GM11168 (cell line): ENCODE results near the gene DYDC1.
"Not testable (repeated sequence)": the region's sequence is repeated elsewhere in the genome, so short reads cannot be mapped to it uniquely, and the experiment has no call there.

Source experiments
- in situ Hi-C: fragments of 300-500 bp; cut with MboI; formaldehyde crosslinking; loops from one replicate; pipeline ENCODE4 v1.12.0; 2022; ENCODE audit warnings: low sequenced_read_pairs; ENCODE audit not compliant: unreplicated experiment

DYDC1 gene

DNA sequence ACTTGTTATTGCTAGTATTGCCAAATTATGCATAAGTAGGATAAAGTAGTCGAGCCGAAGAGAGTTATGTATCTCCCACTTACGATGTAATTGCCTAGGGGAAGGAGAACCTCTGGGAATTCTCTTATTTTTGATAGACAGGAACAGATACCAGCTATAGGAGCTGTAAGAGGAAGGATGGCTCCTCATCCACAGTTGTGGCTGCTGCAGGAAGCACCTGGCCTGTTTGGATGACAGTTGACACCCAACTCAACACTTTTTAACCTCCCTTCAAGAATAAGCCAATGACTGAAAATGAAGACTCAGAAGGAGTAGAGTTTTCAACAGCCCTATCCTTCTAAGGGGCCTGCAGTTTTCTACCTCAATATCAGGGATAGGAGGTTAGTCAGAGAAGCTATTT is 6.3 kb downstream of the DYDC1 start:
- in situ Hi-C loops = no loop called here

DNA sequence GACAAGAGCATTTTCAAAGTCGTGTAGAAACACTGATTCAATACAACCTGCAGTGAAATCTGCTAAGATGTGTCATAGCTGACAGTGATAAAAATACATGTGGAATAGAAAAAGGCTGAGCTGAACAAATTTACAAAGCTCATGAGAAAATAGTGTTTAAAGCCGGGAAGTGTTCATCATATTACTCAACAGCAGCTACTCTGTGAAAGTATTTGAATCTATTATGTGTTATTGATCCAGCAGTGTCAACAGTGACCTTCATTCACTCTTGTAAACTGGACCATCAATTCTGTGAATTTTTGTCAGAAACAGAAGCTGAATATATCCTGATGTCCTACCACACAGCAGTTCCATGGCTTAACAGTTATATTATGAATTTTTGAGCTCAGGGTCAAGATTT is 11.6 kb downstream of the DYDC1 start:
- in situ Hi-C loops = no loop called here

DNA sequence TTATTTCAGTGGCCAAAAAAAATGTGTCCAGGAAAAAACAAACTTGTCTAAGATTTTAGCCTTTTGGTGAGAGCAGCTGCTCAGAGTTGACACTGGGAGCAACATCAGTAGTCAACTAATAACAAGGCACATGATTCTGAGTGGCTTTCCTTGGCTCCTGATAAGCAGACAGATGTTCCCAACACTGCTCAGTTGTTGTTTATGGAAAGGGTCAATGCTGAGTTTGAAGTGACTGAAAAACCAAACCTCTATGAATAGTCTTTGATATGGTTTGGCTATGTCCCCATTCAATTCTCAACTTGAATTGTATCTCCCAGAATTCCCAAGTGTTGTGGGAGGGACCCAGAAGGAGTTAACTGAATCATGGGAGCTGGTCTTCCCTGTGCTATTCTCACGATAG is 12.3 kb downstream of the DYDC1 start:
- in situ Hi-C loops = no loop called here

DNA sequence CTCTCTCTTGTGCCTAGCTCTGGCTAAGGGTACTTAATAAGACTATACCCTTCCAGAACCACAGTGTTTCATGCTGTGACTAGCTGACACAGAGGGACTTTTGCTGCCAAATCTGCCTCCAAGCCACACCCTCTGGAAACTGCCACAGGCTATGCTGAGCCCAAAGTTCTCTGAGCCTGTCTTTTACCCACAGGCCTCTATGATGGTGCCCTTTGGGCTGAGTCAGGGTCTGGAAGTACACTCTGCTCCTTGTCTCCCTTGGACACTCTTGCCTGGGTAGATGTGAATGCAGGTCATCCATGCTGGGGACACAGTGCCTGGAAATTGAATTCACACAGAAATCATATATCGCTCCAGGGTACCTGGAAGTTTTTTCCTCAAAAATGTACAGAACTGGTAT is 22.6 kb downstream of the DYDC1 start:
- in situ Hi-C loops = no loop called here

DNA sequence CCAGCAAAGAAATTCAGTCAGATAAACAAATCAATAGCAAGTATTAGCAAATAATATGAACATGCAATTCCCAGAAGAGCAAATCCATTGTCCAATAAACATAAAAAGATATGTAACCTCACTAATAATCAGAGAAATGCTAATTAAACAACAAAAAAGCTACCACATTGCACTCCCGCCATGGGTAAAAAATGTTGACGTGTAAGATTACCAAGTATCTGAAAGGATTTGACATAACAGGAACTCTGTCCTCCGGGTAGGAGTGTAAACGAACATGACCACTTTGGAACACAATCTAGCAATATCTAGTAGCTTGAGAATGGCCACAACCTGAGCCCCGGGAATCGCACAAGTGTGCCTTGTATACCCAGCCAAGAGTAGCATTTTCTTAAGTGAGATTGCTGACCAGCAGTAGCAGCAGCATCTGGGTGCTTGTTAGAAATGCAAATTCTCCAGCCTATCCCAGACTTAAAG is 31.6 kb downstream of the DYDC1 start:
- in situ Hi-C loops = no loop called here

DNA sequence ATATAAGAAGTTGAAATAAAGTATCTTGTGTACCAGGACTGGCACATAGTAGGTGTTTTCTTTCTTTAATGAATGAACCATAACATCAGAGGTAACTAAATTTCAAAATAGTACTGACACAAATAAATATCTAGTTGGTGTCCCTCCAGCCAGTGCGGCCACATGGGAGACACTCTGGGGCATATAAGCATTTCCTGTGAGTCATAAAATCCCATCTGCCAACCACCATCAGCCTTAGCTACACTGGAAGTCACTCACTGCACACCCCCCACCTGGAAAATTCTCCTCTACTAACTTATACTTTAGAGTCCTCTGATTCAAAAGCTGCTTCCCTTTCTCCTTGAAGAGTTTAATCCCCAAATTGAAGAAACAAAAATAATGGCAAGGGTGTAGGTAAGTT is 32.5 kb downstream of the DYDC1 start:
- in situ Hi-C loops = no loop called here

DNA sequence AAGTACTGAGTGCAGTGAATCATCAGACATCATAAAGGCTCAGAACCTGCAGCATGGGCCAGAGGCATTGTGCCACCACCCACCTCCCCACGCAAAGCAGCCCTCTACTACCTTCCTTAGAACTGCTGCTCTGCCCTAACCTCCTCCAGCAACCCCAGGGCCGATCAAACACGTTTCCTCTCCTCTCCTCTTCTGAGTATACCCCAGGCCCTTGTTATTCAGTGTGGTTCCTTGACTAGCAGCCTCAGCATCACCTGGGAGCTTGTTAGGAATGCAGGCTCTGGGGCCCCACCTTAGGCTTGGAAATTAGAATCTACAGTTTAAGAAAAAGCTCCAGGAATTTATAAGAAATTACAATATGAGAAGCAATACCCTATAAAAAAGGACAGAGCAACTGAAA is 33.2 kb downstream of the DYDC1 start:
- in situ Hi-C loops = no loop called here

DNA sequence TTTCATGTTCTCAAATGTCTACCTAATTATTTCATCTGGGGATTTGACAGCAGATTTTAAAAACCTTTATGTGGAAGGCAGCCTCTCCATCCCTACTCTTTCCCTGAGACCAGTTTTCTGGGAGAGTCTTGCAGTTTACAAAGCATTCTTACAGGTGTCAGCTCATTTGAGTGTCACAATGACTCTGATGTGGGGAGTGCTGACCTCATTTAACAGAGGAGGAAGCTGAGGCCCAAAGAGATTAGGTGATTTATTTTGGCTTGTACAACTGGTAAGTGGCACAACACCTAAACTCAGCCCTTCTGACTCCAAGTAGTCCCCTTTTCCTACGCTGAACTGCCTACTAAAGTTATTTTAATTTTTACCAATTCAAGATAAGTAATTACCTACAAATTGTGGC is 33.8 kb downstream of the DYDC1 start:
- in situ Hi-C loops = no loop called here

DNA sequence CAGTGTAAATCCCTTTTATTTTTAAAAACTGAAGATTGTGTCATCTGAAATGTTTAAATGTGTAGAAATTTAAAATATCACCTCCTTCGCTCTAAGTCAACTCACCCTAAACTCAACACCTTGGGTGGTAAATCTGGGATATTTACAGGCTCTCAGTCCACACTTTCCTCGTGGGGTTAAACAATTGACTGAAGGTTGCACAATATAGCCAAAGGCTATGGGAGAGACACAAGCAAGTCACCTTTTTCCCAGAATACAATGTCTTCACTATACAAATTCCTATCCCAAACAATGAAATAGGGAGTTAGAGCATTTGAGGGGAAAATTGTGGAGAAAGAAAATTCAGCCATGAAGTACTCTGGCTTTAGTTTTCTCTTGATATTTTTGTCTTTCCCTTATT is 34.4 kb downstream of the DYDC1 start:
- in situ Hi-C loops = no loop called here

DNA sequence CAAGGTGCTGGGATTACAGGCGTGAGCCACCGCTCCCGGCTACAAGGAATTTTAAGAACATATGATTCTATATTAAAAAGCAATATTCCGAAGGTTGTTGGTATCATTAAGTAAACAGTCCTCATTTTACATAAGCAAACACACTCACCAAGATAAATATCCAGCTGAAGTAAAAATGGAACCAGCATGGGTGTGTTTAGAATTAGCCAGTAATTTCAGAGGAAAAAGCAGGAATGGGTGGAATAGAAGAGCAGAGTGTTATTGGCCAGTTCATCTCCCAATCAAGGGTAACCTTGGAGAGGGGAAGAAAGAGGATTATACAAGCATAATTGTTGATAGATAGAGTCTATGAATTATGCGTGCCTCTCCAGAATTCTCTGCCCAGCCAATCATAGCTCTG is 35.4 kb downstream of the DYDC1 start:
- in situ Hi-C loops = no loop called here

DNA sequence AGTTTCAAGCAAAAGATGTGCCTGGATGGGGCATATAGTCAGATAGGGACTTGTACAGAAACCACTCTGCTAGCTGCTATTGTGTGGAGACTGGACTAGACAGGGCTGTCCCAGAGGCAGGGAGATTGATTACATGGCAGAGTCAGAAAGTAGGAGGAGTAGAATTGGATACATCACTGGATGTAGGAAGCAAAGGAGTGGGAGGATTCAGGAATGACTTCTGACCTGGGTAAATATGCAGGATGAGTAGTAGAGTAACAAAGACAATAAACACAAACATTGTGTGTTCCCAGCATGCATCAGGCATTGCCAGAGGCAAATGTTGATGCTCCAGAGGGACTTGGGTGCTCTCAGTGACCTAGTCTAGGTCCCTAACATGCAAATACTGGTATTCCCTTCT is 36.2 kb downstream of the DYDC1 start:
- in situ Hi-C loops = no loop called here

DNA sequence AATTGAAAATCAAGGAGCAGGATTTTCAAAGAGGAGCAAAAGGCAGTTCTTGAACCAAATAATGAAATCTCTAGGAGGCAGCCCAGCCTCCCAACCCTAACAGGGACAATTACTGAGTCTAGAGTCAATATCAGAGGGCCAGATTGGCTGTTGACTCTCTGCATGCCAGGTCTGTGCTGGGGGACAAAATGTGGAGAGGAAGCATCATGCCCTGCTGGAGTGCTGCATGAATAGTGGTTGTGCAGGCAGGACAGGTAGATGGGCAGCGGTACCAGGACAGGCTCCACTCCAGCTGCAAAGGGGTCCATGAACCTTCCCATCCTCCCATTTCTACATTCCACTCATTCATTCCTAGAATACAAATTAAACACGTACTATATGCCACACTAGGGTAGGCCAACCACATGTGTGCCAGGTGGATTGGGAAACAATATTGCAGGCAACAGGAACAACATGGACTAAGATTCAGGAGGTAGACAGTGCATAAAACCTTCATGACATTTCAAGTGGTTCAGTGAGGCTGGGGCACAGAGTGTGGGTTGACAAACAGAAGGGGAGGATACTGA is 36.7 kb downstream of the DYDC1 start:
- in situ Hi-C loops = no loop called here

DNA sequence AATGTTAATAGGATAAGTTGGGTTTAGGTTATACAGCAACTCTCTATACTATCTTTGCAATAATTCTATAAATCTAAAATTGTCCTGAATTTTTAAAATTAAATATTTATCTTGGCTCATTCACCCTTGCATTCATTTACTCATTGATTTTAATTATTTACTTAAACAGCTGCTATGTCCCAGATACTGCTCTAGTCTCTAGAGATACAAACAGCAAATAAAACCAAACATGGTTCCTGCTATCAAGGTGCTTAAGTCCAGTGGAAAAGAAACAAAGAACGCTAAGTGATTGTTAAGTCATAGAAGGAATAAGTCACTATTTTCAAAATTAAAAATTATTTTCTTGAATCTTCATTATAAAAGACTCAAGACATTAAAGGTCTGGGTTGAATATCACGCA is 37.2 kb downstream of the DYDC1 start:
- in situ Hi-C loops = no loop called here

DNA sequence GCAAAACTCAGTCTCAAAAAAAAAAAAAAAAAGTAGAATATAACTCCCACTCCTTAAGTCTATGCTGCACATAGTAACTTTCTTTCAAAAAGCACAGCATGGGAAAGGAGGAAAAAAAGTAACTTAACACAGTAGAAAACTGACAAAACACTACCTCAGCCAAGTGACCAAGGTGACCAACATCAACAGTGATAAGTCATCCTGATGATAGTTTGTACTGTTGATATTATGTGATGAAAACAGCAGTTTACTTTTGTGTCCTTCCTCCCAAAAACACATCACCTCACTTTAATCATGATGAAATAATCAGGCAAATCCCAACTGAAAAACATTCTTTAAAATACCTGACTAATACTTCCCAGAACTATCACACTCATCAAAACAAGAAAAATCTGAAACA is 37.8 kb downstream of the DYDC1 start:
- in situ Hi-C loops = no loop called here

DNA sequence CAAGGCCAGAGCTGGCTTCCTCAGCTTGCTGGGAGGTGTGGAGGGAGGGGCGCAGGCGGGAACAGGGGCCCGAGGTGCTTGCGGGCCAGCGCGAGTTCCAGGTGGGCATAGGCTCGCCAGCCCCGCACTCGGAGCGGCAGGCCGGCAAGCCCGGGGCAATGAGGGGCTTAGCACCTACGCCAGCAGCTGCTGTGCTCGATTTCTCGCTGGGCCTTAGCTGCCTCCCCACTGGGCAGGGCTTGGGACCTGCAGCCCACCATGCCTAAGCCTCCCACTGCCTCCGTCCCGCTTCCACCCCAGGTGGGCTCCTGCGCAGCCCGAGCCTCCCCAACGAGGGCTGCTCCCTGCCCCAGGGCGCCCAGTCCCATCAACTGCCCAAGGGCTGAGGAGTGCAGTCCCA is 41.2 kb downstream of the DYDC1 start:
- in situ Hi-C loops = no loop called here

DNA sequence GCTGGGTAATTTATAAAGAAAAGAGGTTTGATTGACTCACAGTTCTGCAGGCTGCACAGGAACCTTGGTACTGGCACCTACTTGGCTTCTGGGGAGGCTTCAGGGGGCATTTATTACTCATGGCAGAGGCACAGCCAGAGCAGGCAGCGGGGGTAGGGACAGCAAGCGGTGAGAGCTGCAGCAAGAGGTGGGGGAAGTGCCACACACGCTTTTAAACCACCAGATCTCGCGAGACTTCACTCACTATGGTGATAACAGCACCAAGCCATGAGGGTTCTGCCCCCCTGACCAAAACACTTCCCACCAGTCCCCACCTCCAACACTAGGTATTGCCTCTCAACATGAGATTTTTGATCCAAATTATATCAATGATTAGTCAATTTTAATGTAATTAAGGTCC is 43.0 kb downstream of the DYDC1 start:
- in situ Hi-C loops = no loop called here

DNA sequence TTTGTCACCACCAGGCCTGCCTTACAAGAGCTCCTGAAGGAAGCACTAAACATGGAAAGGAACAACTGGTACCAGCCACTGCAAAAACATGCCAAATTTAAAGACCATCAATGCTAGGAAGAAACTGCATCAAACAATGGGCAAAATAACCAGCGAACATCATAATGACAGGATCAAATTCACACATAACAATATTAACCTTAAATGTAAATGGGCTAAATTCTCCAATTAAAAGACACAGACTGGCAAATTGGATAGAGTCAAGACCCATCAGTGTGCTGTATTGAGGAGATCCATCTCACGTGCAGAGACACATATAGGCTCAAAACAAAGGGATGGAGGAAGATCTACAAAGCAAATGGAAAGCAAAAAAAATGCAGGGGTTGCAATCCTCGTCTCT is 50.6 kb downstream of the DYDC1 start:
- in situ Hi-C loops = not testable (repeated sequence)

DNA sequence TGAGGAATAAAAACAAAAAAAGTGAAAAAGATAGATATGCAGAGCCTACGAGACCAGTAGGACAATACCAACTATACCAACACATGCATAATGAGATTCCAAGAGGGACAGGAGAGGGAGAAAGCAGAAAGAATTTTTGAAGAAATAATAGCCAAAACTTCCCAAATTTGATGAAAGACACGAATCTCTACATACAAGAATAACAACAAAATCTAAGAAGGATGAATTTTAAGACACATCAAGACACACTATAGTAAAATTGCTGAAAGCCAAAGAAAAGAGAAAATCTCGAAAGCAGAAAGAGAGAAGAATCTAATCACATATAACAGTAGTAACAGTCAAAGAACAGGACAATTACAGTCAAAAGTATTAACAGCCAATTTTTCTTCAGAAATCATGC is 59.6 kb downstream of the DYDC1 start:
- in situ Hi-C loops = no loop called here

DNA sequence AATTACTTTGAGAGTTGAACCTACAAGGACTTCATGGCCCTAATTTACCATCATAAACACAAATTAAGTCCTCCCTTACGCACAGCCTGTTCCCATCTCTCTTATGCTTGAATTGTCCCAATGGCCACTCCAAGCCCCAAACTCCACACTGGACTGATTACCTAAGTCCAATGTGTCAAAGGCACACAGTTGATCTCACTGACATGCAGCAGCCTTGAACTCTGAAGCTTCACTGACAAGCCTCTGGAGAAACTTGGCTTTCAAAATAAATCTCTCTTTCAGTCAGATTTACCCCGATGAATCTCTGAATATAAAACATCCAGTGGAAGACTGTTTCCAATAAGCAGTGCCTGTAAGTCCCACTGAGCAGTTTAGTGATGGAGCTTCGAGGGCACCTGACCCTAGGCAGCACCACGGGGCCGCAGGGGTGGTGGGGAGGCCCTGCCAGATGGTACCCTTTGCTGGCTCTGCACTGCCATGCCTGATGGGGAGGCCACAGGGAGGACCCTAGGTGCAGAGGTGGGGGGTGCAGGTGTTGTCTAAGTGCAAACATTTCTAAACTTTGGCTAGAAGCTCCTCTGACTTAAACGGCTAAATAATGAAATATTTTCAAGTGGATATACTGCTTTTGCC is 63.8 kb downstream of the DYDC1 start:
- in situ Hi-C loops = no loop called here

DNA sequence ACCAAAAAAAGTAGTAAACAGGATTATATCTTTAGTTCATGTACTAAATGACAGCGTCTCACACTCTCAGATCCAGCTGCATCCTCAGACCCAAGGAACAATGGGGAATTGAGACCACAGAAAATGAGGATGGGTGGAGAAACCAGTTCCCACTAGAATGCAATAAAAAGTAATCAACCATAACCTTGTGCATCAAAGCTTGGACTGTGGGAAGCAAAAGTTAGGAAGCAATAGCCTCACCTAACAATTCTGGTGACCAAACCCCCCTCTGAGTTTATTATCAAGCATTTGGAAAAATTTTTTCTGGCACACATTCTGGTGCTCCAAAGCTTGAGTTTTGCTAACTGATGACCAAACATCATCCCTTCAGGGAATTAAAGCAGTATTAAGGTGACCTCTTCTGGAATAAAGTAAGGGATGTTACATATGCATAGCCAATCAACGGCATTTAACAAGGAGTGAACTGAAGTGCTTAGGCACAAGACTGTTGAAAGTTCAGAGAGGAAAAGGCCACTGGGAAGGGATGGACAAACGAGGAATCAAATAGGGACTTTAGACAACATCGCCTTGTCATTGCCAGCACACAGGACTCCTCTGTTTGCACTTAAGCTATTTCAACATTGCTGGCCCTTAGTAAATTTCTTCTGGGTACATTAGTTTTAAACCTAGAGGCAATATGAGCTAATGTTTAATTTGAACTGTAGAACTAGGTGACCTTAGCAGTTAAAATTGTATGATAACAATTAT is 65.9 kb downstream of the DYDC1 start:
- in situ Hi-C loops = no loop called here

DNA sequence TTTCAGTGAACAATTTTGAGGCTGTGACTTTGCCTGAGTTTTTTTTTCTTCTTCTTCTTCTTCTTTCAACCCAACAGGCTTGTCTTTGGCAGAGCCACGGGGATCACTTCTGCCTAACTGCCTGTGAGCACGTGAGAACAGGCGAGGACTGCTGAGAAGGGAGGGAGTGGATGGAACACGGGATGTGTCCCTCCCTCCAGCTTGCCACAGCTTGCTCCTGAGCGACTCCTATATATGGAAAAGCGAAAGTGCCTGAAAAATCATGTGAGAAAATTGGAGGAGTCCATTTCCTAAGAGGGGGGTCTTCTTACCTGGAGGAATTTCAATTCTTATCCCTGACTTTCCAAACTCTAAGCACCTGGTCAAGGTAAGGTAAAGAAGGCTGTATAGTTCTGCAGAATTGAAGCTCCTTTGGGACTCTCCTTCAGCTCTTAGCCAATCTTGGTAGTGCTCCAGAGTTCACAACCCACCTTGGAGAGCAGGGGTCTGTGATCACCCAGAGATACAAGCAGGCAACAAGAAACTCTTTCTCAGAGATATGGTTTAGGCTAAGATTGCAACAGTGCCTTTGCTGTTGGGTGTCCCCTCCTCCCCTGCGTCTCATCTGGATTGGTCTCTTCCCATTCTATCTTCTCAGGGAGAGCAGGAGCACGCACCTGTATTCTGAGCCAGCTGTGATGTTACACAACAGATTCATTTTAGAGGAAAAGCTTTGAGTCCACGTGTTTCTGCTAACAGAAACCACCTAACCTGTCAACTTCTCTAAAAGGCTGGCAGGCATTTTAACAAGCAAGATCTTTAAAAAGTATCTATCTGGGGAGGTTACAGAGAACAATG is 66.9 kb downstream of the DYDC1 start, which contains the start of gene MAT1A:
Gene MAT1A (minus strand): TSS at position 208 of the 837 bp plus-strand sequence. CDS start 235 bp downstream, outside the sequence.
- in situ Hi-C loops = no loop called here
